Renal pelvis (tissue), 4 donors: ENCODE results near the gene LRG1. TPM values are rescaled to one million over a fixed set of nuclear protein-coding genes. Genes with fewer than 3 reads are reported as not detected.
"Not testable (repeated sequence)": the region's sequence is repeated elsewhere in the genome, so short reads cannot be mapped to it uniquely, and the experiment has no call there.

ENCODE experiments used
- DNase-seq: peaks from one replicate; pipeline ENCODE4 v3.0.0-alpha.2; 2013
- polyA plus RNA-seq, 3 donors: library from polyadenylated mRNA; unstranded; fragments of 120-200 nt; gene quantifications; one replicate each; pipeline ENCODE4 v1.2.1, GENCODE V29; 2013; ENCODE audit not compliant: insufficient read length in 3 of 3

Gene LRG1
- polyA plus RNA-seq, 3 donors: 0.69 to 1.1 (median 0.83) TPM

- DNase-seq: no peak
Measured at GRCh38 chr19:4576016-4576933, 36.4 kb upstream of the LRG1 start.

GRCh38 chr19:4575267-4576015 is 35.6 kb upstream of the LRG1 start:
- DNase-seq: peak; percentile 69

DNA sequence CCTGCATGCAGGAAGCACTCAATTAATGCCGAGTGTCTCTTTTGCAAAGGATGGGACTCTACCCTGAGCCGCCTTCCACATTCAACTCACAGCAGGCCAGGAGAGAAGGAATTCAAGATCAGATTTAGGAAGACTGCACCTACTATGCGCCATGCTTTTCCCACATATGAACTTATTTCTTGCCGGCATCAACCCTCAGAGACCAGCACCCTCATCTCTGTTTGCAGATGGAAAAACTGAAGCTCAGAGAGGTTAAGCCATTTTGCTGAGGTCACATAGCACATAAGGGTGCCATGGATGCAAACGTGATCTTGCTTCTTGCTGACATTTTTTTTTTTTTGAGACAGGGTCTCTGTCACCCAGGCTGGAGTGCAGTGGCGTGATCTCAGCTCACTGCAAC is 33.8 kb upstream of the LRG1 start:
- no peak for DNase-seq

GRCh38 chr19:4571305-4571917 is 31.6 kb upstream of the LRG1 start:
- no peak for DNase-seq

GRCh38 chr19:4570916-4571304 is 31.1 kb upstream of the LRG1 start:
- no peak for DNase-seq

- DNase-seq: no peak
Measured at GRCh38 chr19:4570402-4570801, 30.6 kb upstream of the LRG1 start.

DNA sequence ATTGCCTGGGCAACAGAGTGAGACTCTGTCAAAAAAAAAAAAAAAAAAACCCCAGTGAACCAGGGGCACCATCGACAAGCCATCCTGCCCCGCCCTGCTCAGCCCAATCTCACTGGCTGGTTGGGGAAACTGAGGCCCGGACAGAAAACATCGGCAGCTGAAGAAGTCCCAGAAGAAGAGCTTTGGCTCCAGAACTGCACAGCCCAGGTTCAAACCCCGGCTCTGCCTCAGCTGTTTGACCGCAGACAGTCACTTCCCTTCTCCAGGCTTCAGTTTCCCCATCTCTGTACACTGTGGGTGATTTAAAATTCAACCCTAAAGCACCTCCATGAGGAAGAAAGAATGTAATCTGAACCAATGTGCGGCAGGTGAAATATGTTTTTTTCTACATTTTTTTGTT is 29.1 kb upstream of the LRG1 start:
- no peak for DNase-seq

- DNase-seq: no peak
Measured at GRCh38 chr19:4567584-4568071, 27.8 kb upstream of the LRG1 start.

- DNase-seq: no peak
Measured at GRCh38 chr19:4566402-4567051, 26.7 kb upstream of the LRG1 start.

DNA sequence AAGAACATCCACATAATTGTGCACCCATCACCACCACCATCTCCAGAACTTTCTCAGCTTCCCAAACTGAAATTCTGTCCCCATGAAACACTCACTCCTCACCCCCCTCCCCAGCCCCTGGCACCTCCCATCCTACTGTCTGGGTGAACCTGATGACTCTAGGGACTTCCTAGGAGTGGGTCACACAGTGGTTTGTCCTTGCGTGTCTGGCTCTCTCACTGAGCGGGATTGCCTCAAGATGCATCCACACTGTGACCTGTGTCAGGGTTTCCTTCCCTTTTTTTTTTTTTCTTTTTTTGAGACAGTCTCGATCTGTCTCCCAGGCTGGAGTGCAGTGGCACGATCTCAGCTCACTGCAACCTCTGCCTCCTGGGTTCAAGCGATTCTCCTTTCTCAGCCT is 23.7 kb upstream of the LRG1 start:
- not testable (repeated sequence) for DNase-seq

GRCh38 chr19:4562085-4562484 is 22.2 kb upstream of the LRG1 start:
- not testable (repeated sequence) for DNase-seq

GRCh38 chr19:4559569-4559968 is 19.7 kb upstream of the LRG1 start, which contains the start of gene SEMA6B:
Gene SEMA6B, minus strand, starts transcription at chr19:4559684. Its CDS starts 1,227 bp downstream, at chr19:4558457.
- no peak for DNase-seq

- no peak for DNase-seq
Measured at GRCh38 chr19:4557971-4558941, 18.4 kb upstream of the LRG1 start.

DNA sequence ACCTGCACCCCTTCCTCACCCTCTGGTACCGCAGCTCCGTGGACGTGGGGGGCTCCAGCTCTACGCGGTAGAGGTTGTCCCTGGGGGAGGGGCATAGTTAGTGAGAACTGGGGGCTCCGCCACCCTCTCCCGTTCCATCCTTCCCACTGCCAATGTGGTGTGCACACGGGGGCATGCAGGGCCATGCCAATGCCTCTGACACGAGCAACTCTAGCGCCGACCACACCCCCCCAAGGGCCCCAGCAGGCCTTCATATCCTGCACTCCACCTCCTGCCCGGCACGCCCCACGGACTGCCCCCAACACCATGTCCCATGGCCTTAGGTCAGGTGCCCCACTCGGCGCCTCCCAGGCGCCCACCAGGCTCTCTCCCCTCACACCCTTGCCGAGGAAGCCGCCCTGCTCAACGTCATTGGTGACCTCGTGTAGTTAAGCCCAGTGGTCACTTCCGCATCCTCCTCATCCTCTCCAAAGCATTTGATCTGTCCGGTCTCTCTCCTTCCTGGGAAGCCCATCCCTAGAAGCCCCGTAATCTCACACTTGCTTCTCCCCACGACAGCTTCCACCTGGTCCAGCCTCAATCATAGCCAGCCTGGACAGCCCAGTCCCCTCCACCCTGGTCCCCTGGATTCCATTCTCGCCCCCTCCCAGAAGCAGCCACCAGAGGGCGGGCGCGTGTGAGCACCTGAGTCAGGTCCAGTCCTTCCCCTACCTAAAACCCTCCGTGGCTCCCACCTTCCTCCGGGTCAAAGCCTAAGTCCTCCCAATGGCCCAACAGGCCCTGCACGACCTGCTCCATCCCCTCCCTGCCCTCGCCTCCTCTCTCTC is 17.5 kb upstream of the LRG1 start:
- DNase-seq: no peak

DNA sequence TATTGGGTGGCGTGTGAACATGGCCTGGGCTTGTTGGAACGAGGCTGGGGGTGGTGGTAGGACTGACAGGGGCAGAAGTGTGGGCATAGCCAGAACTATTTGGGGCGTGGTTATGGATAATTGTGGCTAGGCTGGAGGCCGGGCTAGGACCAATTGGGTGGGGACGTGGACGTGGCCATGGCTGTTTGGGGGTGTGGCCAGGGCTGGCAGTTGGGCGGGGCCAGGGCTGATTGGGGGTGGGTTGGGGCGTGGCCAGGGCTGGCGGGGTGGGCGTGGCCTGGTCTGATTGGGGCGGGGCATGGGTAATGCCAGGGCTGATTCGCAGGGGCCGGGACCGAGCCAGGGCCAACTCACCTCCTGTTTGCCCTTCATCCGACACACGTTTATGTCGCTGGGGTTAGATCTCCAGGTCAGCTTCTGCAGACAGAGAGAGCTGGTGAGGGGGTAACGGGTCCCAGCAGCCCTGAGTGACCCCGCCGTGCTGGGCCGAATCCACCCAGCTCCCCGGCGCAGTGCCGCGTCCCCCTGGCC is 16.8 kb upstream of the LRG1 start:
- no peak for DNase-seq

DNA sequence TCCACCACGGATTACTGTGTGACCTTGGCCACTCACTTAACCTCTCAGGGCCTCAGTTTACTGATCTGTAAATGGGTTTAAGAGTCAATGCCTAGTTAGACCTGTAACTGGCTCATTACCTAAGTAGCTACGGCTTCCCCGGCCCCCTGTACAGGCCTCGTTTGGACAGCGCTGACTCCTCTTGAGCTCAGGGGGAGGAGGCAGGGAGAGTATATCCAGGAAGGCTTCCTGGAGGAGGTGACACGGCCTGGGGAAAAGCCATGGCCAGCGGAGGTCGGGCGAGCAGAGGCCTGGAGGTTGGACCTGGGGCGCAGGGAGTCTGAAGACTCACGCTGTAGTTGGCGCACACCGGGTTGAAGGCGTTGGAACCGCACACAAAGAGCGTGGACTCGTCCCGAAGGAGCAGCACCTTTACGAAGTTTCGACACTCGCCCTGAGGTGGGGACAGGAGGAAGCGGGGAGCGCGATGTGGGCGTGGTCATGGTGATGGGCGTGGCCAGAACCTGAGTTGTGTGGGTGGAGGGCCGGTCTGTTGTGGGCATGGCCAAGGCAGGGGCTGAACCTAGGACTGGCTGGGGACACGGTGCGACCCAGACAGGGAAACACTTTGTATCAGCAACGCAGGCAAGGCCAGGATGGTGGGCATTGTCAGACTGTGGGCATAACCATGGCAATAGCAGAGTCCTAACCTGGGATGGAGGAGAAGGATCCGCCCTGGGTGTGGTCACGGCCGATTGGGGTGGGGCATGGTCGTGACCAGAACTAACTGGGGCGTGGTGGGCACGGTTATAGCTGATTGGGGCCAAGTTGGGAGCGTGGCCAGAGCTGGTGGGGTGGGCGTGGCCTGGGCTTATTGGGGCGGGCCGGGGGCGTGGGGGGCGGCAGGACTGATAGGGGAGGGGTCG is 16.1 kb upstream of the LRG1 start:
- no peak for DNase-seq

- DNase-seq: no peak
Measured at GRCh38 chr19:4554717-4555116, 14.9 kb upstream of the LRG1 start.

DNA sequence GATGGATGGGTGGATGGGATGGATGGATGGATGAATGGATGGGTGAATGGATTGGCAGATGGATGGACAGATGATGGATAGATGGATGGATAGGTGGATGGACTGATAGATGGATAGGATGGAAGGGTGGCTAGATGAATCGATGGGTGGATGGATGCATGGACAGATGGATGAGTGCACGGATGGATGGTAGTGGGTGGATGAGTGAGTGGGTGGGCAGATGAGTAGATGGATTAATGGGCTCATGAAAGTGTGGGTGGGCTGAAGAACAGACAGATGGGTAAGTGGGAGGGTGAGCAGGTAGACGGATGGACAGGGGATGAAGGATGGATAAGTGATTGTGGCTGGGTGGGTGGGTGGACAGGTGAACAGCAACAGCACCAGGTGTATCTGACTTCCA is 13.9 kb upstream of the LRG1 start:
- DNase-seq: no peak
